ENCODE data around the gene AFP. TPM values are rescaled to one million over a fixed set of nuclear protein-coding genes. Genes with fewer than 3 reads are reported as not detected.

AFP gene
- total and polyA plus RNA-seq, 2 of the 4 experiments (the other 2 are of a cell fraction), result 0.87 to 1.3 TPM

- Histone ChIP-seq H3K14ac (replicated peaks; ENCODE audit: low read depth, low read length) (no peak overlapping the region), H4K8ac (ENCODE audit: low read depth in 2 of 2, low read length in 2 of 2) (no peak overlapping the region), H3K27me3 (ENCODE audit: control insufficient read depth, insufficient read depth, low read length) (peaks cover 4% of the 10 kb centered on the region; the same call in 1 of the 2 replicates), H2BK5ac (ENCODE audit: low read depth, low read length, poor library complexity, severe bottlenecking) (no peak overlapping the region), H2AFZ (replicated peaks; ENCODE audit: low read length, poor library complexity) (no peak overlapping the region), H3K79me1 (ENCODE audit: low read depth in 1 of 2, low read length in 2 of 2) (no peaks in the 10 kb centered on the region), H2AK5ac (ENCODE audit: low read depth, low read length) (no peak overlapping the region), H2BK15ac (ENCODE audit: low read depth, low read length) (no peak overlapping the region), H3K56ac (ENCODE audit: extremely low read depth, insufficient read depth, low read length) (no peak overlapping the region), H3K4me2 (ENCODE audit: low read depth, low read length) (no peak overlapping the region), H3K9ac (ENCODE audit: low read depth, low read length) (no peak overlapping the region), H2BK20ac (ENCODE audit: low read depth, low read length) (no peak overlapping the region), H3K4me3 (ENCODE audit: insufficient read depth, low read depth, low read length) (no peak overlapping the region), H4K5ac (ENCODE audit: low read depth, low read length) (no peak overlapping the region), H4K20me1 (ENCODE audit: insufficient read depth, low read length) (no peaks in the 10 kb centered on the region), H3K9me3 (ENCODE audit: control insufficient read depth, insufficient read depth, low read length) (no peaks in the 10 kb centered on the region), H3K18ac (ENCODE audit: low read depth, low read length) (no peak overlapping the region), H3K36me3 (ENCODE audit: control insufficient read depth, insufficient read depth, low read length) (no peaks in the 10 kb centered on the region), H2AK9ac (replicated peaks; ENCODE audit: low read depth, low read length, poor library complexity) (no peak overlapping the region), H3K27ac (ENCODE audit: insufficient read depth, low read length) (no peak overlapping the region), H2BK120ac (ENCODE audit: low read depth, low read length) (no peak overlapping the region), H4K91ac (ENCODE audit: insufficient read depth, low read depth, low read length) (no peak overlapping the region), H3K23ac (ENCODE audit: low read depth, low read length) (no peak overlapping the region), H3K4me1 (ENCODE audit: control insufficient read depth, insufficient read depth, low read length) (no peaks in the 10 kb centered on the region), H3K4ac (ENCODE audit: low read depth, low read length) (no peak overlapping the region), H3K9me1 (ENCODE audit: insufficient read depth, low read length) (no peaks in the 10 kb centered on the region)
- CTCF ChIA-PET, result no interaction called here
- TF ChIP-seq USF2 (IDR thresholded peaks at IDR 0.05; ENCODE audit: low read depth, low read length) (no peak), RFX5 (IDR thresholded peaks at IDR 0.05; ENCODE audit: low read depth, low read length) (no peak), POLR2A (IDR thresholded peaks at IDR 0.05; ENCODE audit: low read depth, low read length) (no peak)
- WGBS, 2 experiments (ENCODE audit: extremely low coverage in 2 of 2, insufficient read length in 1 of 2), result 50% methylated on average over 2 of the region's 4 CpGs; no CpG with 5 or more reads in 1 of the 2 experiments
- in situ Hi-C loops (cut with MboI; ENCODE audit: low sequenced_read_pairs), result no loop called here
- ATAC-seq (ENCODE audit: low read depth) (no peak), DNase-seq (no peak)
- BruUV-seq (replicated peaks), result no TSS peak
- dilution Hi-C loops (cut with HindIII; ENCODE audit: low sequenced_read_pairs, unreplicated experiment), result no loop called here
- POLR2A ChIA-PET (ENCODE audit: unreplicated experiment), result no interaction called here
- intact Hi-C loops (cut with micrococcal nuclease), result no loop called here
Measured at GRCh38 chr4:73413294-73413755, 22.7 kb upstream of the AFP start.
